ENCODE measurements around the gene CMTM3.
"Not testable (repeated sequence)": the region's sequence is repeated elsewhere in the genome, so short reads cannot be mapped to it uniquely, and the experiment has no call there.

The CMTM3 gene

DNA sequence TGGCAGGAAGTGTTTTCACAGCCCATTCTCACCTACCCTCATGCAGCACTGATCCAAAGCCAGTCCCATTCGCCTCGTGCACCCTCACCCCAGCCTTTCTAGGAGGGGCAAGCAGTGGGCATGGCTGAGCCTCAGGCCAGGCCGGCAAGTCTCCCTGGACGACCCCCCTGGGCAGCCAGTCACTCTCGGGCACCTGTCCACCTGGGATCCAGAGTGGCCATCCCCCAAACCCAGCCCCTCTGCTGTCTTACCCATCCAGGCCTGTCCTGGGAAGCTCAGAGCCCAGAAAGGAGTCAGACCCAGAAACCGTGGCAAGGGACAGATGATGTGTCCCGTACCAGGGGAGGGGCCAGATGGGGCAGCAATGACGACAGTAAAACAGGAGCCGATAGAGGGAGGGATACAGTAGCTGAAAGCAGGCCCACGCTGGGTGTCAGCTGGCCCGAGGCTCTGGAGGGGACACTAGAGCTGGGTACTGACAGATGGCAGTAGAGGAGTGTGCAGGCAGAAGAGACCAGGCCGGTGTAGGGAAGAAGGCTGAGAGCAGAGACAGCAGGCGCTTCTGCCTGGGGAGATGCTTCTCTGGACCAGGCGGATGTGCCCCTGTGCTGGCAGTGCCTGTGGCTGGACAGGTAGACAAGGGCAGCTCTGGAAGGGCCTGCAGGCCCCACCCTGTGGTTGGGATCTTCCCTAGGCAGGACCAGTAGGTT lies 5.8 kb downstream of the CMTM3 start:
- no peak for DNase-seq

DNA sequence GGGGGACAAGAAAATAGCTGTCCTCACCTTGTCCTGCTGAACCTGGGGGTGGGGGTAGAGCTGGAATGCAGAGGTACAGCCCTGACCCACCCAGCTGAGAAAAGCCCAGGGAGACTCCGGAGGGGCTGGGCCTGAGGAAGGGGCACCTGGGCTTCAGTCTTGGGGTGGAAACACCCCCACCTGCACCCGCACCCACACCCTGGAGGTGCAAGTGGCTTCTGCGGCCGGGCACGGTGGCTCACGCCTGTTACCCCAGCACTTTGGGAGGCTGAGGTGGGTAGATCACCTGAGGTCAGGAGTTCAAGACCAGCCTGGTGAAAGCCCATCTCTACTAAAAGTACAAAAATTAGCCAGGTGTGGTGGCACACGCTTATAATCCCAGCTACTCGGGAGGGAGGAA lies 7.4 kb downstream of the CMTM3 start:
- DNase-seq: not testable (repeated sequence)

DNA sequence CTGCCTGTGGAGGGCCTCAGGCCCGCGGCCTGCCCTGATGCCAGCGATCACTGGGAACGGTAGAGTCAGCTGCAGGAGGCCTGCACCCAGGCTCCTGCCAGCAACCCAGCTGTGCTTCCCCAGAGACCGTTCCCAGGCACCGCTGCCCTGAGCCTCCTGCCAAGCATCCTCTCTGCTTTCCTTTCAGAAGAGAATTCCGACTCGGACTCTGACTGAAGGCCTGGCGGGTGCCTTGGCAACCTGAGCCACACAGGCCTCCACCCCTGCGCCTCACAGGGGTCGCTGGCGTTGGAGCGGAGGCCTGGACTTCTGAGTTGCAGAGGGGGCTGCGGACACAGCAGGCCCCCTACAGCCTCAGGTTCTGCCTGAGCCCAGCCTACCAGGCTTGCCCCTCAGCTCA lies 7.9 kb downstream of the CMTM3 start:
- DNase-seq: no peak

DNA sequence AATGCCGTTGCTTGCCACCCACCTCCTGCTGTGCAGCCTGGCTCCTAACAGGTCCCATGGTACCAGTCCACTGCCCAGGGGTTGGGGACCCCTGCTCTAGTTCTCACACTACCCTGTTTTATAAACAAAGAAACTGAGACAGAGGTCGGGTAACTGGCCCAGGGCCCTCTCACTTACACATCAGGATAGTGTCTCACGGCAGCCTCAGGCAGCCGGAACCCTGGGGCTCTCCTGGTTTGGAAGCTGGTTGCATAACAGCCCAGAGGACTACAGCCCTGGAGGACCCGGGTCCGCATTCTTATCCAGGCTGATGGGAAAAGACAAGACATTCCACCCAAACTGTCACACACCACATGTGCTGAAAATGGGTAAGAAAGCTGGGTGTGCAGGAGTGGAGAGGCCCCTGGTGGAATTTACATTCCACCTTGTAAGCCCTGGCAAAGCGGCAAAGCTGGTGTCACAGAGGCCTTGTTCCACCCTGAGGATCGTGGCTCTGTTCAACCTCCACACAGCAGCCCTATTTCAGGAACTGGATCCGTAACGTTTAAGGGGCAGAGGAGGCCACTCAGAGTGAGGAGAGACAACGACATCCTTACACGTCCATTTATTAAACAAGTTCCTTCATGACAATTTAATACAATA lies 9.8 kb downstream of the CMTM3 start:
- DNase-seq: no peak

DNA sequence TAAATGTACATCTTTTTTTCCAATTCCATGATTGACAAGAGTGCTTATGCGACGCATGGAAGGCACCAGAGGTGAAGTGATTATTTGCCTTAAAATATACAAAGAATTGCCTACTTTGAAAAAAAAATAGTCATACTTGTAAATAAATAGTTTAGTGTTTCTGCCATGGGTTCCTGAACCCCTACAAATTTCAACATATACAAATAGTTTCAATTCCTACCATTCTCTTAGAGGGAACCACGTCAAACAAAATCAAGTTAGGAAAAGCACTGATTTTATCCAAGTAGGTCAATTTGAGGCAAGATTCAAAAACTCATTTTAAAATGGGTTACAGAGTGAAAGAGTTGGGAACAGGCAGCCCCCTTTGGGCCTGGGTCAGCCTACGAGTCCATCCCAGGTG lies 11.7 kb downstream of the CMTM3 start:
- no peak for DNase-seq

DNA sequence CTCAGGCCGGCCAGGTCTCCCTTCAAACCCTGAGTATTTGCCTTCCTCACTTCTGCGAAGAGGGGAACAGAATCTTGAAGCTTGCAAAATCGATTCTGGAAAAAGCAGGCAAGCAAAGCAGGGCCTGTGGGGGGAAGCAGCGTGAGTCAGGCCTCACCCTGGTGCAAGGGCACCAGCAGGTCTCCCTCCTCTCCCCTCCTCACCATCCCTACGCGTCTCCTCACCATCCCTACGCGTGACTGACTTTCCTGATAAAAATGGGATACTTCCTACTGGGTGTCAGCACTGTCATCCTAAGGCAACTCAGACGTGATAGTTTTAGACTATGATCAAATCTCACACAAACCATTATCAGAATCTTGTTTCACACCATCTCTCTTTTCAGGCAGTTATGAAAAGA lies 12.1 kb downstream of the CMTM3 start:
- peak; percentile 12 for DNase-seq

DNA sequence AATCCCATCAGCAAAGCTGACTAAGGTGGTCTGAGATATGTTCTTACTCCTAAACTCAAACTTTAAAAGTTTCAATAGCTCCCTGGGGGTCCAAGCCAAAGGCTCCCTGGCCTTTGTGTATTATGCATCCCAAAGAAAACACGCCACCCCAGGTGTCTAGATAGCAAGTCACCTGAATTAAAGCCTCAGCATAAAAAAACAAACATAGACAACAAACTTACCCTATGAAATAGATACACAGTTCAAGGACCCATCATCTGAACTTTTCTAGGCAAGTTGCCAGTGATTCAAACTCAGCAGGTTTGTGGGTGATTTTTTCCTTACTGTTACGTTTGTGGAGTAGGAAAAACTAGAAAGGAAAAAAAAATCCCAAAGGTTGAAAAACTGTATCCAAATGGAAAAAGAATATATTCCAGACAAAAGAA lies 12.5 kb downstream of the CMTM3 start:
- DNase-seq: no peak

DNA sequence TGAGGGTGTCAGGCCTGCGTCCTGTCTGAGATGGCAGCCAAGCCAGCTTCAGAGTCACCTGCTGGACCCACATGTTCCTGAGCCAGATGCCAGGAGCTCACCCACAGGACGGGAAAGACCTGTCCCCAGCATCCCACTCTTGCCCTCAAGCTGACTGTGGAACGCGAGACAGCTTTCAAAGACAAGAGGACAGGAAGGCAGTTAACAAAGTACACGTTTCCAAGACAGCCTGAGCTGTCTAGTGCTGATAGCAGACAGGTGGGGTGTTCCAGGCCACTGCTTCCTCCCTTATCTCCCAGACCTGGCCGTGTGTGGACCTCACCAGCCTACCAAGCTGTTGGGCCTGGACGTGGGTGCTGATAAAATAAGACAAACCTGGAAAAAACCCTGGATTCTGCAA lies 13.2 kb downstream of the CMTM3 start:
- DNase-seq: no peak

DNA sequence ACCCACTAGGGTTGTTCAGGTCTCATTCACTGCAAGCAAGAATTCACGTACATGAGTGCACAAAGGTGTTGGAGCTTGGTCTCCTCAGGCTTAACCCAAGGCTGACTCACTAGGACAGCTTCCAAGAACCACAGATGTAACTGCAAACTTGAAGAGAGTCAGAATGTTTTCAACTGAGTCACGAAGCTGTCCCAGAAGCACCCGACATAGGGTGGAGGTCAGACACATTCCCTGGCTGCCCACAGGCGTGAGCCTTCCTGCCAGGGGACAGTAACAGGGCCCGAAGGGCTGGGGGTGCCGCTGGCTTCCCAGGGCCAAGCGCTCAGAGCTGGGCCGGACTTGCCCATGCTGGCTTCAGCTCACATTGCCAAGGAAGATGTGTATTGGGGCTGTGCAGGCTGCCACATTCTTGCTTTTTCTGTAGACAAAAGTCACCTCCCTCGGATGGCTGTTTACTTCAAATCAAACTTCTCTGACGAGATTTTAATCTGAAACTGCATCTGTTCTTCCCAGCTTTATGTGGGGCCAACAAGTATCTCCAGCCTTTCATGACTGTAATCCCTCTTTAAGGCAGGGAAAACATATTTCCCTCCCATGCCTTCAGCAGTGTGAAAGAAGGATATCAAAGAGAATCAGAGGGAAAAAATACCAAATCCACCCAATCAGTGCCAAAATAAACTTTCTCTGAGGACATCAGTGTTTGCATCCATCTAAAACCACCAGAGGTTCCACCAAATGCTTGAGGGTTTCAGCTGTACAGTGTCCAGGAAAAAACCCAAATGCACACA lies 14.3 kb downstream of the CMTM3 start:
- DNase-seq: peak; percentile 90

DNA sequence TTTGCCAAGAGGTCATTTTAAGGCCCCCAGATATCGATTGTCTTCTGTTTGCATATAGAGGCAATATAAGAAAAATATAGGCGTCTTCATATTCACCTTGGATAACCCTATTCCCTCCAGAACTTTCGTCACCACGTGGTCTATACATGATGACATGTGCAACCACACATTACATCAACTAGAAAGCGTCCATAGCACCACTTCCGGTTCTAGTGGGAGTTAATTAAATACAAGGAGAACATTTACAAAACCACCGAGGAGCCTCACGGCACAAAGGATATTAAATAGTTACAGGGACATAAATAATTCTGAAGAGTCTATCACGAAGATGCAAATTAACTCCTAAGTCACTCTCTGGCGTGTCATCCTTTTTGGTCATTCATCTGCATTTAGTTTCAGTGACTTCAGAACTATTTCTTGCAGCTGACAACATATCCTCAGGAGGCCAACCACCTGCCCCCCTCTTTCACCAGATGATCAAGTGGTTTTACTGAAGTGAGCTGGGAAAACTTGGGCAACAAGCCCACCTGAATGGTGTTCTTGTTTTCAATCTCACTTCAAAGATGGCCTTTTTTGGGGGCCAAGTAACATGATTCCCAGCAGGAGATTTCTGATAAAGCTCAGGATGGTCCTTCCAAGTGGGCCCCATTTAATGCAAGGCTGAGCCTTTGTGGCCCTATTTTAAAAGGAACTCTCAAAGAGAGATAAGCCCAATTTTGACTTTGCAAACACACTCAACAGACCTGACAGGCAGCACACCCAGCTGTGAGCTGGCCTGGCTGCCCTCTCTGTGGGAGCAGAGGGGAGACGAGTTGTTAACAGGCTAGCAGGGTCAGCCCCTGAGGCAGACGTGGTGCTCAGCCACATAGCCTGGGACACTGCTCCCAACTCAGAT lies 15.3 kb downstream of the CMTM3 start:
- peak; percentile 34 for DNase-seq

DNA sequence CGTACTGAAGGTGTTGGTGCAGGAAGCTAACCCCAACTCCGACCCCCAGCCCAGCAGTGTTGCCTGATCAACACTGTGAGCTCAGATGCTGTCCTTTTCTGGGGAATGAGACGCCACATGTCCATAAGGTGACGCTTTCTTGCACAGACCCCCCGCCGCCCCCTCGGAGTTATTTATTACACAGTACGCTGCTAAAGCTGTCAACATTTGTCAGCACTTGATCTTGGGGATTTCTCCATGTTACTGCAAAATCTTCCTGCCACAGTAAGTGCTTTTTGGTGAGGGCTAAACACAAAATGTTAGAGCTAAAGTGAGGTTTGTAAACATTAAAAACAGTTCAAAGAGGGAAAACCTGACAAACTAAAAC lies 15.9 kb downstream of the CMTM3 start:
- no peak for DNase-seq

DNA sequence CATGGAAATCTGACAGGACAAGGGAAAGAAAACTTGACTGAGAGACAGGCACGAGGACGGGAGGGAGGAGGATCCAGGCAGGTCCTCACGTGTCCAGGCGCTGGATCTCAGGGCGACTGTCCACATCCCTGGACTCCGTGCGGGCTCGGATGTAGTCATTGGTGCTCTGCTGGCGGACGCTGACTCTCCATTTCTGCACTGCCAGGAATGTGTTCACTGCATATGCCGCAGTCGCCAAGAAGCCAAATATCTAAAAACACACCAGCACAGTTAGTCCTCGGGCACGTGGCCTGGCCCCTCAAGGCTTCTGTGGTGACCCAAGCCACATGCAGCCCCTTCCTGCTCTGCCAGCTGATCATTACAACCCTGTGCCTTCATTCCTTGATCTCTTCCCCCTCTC lies 17.5 kb downstream of the CMTM3 start:
- DNase-seq: no peak

DNA sequence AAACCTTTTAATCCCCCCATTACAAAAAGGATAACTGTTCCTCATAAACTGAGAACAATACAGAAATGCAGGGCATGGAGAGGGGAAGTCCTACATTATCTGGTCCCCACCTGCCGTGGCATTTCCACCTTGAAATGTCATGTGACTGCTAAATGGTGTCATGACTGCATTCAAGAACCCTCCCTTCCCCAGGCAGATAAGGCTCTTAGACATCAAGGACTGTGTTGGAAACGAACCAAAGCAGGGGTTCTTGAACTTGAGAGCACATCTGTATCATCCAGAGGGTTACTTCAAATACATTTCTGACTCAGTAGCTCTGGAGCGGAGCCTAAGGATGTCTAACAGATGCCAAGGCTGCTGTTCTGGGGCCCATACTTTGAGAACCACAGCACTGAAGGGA lies 18.4 kb downstream of the CMTM3 start:
- no peak for DNase-seq

DNA sequence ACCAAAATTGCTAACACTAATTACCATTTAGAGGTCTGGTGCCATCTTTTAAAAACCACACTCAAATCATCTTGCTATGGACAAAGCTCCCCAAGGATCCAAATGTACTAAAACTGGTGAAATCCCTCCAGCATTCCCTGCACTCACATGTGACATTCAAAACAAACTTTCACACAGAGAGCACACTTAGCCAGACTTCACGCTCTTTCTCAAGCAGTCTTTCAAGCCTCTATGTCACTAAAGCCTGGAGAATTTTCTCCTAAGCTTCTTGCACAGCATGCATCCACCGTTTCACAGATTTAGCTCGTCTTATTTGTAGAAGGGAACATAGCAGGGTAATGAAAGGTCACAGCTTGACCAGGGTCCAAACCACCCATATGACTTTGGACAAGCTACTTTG lies 19.3 kb downstream of the CMTM3 start:
- DNase-seq: no peak

DNA sequence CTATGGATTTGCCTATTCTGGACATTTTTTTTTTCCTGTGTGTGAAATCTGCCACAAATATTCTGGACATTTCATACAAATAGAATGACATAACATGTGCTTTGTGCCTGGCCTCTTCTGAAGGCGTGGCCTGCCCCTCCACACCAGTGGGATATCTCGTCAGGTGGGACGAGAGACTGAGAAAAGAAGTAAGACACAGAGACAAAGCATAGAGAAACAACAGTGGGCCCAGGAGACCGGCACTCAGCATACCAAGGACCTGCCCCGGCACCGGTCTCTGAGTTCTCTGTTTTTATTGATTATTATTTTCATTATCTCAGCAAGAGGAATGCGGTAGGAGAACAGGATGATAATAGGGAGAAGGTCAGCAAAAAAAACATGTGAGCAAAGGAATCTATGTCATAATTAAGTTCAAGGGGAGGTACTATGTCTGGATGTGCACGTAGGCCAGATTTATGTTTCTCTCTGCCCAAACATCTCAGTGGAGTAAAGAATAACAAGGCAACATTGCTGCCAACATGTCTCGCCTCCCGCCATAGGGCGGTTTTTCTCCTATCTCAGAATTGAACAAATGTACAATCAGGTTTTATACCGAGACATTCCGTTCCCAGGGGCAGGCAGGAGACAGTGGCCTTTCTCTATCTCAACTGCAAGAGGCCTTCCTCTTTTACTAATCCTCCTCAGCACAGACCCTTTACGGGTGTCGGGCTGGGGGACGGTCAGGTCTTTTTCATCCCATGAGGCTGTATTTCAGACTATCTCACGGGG lies 23.3 kb downstream of the CMTM3 start:
- DNase-seq: not testable (repeated sequence)

DNA sequence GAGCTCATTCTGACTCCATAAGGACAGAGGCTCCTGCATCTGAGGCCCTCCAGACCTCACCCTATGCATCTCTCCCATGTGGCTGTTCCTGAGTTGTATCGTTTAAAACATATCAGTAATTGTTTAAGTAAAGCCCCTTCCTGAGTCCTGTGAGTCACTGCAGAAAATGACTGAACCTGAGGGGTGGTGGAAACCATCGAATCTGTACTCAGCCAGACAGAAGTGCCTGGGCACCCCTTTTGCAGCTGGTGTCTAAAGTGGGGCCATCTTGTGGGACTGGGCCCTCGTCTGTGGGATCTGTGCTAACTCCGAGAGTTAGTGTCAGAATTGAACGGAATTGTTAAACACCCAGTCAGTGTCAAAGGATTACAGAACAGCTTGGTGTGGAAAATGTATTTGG lies 25.4 kb downstream of the CMTM3 start:
- DNase-seq: no peak

DNA sequence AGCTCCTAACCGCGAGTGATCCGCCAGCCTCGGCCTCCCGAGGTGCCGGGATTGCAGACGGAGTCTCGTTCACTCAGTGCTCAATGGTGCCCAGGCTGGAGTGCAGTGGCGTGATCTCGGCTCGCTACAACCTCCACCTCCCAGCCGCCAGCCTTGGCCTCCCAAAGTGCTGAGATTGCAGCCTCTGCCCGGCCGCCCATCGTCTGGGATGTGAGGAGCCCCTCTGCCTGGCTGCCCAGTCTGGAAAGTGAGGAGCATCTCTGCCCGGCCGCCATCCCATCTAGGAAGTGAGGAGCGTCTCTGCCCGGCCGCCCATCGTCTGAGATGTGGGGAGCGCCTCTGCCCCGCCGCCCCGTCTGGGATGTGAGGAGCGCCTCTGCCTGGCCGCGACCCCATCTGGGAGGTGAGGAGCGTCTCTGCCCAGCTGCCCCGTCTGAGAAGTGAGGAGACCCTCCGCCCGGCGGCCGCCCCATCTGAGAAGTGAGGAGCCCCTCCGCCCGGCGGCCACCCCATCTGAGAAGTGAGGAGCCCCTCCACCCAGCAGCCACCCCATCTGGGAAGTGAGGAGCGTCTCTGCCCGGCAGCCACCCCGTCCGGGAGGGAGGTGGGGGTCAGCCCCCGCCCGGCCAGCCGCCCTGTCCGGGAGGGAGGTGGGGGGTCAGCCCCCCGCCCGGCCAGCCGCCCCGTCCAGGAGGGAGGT lies 26.2 kb downstream of the CMTM3 start:
- not testable (repeated sequence) for DNase-seq

DNA sequence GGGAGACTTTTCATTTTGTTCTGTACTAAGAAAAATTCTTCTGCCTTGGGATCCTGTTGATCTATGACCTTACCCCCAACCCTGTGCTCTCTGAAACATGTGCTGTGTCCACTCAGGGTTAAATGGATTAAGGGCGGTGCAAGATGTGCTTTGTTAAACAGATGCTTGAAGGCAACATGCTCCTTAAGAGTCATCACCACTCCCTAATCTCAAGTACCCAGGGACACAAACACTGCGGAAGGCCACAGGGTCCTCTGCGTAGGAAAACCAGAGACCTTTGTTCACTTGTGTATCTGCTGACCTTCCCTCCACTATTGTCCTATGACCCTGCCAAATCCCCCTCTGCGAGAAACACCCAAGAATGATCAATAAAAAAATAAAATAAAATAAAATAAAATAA lies 27.1 kb downstream of the CMTM3 start:
- DNase-seq: not testable (repeated sequence)

DNA sequence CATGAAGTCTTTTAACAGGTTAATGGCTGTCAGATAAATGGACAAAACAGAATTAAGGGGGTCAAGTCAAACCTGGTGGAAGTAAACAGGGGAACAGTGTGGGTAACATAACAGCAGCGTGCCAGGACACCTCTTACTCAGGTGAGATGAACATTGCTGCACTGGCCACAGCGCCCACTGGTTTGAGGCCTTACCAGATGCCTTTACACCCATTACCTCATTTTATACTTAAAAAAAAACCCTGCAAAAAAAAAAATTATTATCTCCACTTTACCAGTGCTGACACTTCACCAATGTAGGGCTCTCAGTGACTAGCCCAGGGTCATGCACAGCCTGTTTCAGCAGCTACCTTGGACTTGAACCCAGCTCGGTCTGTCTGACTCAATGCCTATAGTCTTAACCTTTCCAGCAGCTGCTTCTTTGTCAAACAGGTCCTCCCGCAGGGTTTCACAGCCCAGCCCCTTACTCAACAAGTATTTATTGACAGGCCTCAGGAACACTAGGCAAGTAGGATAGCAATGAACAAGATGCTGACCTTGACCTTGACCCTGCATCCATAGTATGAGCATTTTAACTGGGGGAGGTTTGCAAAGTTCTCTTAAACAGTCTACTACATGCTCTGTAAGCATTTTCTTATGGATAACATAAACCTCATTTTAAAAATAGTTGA lies 30.2 kb downstream of the CMTM3 start:
- no peak for DNase-seq

DNA sequence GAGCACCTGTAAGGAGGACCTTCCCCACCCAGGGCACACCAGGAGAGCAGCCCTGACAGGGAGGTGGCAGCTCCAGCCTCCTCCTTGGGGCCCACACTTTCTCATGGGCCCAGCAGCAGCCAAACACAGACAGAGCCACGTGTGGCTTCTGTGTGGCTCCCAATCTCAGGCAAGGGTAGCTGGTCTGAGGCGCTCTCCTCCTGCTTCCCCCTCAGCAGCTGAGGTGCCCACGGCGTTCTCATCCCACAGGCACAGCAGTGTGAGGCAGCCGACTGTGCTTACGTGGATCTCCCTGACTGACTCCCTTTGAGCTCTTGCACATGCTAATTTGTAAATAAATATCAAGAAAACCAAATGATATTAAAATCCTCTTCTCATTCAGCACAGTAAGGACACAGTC lies 30.9 kb downstream of the CMTM3 start:
- DNase-seq: no peak

DNA sequence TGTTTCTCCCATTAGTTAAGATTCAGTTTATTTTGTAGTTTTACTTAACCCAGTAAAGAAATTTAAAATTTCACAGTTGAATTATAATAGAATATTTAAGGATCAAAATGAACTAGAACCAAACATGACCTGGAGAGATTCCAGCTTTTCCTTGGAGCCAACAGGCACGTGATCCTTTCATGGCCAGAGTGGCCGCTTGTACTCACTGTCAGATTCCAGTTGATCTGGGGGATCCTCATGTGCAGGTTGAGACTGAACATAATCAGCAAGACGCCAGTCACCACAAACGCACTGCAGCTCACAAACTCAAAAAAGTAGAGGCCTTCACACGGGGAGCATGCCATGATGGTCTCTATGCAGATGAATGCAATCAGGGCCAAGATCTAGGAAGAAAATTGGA lies 31.7 kb downstream of the CMTM3 start:
- no peak for DNase-seq

Data from kidney glomerular epithelial cell (primary cell).